ENCODE data around the gene NEURL4.

NEURL4 gene

GRCh38 chr17:7306911-7307685, 22.0 kb downstream of the NEURL4 start, which contains the start of gene EIF5A:
Gene EIF5A (plus strand): TSS chr17:7307628. CDS start chr17:7309636, 2,008 bp downstream.
- DNase-seq (ENCODE audit: low read depth in 1 of 2, low spot score in 1 of 2): peak; percentile 100

DNA sequence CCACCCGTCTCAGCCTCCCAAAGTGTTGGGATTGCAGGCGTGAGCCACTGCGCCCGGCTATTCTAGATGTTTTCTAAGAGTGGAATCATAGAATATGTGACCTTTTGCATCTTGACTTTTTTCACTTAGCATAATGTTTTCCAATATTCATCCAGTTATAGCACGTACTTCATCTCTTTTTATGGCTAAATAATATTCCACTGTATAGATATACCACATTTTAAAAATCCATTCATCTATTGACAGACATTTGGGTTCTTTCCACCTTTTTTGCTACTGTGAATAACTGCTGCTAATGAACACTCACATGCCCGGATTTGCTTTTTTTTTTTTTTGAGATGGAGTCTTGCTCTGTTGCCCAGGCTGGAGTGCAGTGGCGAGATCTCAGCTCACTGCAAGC, 25.0 kb downstream of the NEURL4 start:
- no peak for DNase-seq (ENCODE audit: low read depth in 1 of 2, low spot score in 1 of 2)

DNA sequence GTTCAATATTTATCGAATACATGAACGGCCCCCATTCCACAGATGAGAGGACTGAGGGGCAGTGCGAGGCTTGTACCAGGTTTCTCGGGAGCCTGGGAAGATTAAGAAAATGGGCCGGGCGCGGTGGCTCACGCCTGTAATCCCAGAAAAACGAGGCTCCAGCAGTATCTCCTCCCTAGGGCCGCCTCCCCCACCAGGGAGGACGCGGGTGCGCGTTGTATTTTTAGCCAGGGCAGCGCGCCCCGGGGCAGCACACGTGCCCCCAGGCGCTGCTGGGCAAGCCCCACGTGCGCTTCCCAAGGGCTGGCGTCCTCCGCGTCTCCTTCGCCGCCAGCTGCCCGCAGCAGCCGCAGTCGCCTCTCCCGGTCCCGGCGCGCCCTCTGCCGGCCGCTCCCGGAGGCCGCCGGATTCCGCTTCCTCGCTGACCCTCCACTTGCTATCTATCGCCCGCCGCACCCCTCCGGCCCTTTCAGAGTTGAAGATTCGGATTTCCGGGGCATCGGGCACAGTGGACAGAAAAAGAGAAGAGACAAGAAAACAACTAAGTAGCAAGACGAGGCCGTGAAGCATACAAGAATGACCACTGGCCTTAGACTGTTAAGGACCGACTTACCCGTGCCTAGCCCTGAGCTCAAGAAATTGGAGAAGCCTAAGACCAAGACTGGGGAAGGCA, 32.8 kb downstream of the NEURL4 start:
- peak in 1 of 2 donors; percentile 61 for DNase-seq (ENCODE audit: low read depth in 1 of 2, low spot score in 1 of 2)

DNA sequence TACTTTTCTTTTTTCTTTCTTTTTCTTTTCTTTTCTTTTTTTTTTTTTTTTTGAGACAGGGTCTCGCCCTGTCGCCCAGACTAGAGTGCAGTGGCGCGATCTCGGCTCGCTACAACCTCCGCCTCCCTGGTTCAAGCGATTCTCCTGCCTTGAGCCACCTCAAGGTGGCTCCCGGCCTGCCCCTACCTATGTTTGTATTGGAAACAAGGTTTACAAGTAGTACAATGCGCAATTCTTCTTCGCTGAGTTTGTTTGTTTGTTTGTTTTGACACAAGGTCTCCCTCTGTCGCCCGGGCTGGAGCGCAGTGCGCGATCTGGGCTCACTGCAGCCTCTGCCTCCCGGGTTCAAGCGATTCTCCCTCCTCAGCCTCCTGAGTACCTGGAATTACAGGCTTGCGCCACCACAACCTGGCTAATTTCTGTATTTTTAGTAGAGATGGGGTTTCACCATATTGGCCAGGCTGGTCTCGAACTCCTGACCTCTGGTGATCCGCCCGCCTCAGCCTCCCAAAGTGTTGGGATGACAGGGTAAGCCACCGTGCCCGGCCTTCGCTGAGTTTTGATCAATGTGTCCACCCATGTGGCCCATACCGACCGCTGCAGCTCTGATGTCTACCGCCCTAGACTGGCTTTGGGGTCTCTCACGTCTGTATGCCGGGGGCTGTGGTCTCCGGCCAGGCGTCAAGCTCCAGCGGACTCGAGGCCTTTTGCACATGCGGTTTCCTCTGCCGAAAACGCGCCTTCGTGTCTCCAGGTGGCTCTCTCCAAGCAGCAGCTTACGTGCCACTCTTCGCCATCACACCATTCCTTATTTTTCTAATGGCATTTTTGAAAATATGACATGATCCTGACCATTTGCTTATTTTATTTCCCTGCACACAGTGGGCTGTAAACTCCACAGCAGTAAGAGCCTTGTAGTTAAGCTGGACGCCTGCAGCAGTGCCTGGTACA, 33.6 kb downstream of the NEURL4 start:
- DNase-seq (ENCODE audit: low read depth in 1 of 2, low spot score in 1 of 2): no peak

DNA sequence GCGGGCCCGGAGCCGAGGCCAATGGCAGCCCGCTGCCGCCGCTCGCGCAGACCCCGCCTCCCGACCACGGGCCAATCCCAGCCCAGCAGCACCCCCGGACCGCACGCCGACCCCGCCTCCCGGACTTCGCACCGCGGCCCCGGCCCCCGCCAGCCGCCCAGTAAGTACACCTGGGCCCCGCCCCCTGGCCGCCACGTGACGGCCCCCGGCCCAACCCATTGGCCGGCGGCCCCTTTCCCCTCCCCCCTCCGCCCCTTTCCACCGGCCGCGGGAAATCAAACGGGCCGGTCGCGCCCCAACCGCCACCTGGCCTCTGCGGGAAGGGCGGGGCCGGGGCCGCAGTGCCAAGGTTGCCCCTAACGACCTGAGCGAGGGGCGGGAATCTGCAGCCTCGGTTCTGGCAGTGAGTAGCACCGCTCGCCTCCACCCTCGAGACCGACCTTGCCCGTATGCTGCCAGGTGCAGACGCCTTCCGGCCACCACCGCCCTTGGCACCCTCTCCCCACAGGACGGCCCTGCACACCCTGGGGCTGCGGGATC, 34.5 kb downstream of the NEURL4 start, which contains the start of gene YBX2:
YBX2 (minus strand) TSS at position 26 of the 540 bp plus-strand sequence. CDS start 139 bp downstream, outside the sequence.
- peak; percentile 35 to 61 for DNase-seq (ENCODE audit: low read depth in 1 of 2, low spot score in 1 of 2)

GRCh38 chr17:7293816-7294613, 35.1 kb downstream of the NEURL4 start:
- no peak for DNase-seq (ENCODE audit: low read depth in 1 of 2, low spot score in 1 of 2)

- DNase-seq (ENCODE audit: low read depth in 1 of 2, low spot score in 1 of 2): no peak
These were observed 36.0 kb downstream of the NEURL4 start for GRCh38 chr17:7293159-7293558.

- no peak for DNase-seq (ENCODE audit: low read depth in 1 of 2, low spot score in 1 of 2)
These were observed 36.4 kb downstream of the NEURL4 start for GRCh38 chr17:7292729-7293128.

GRCh38 chr17:7292194-7292593, 36.9 kb downstream of the NEURL4 start:
- DNase-seq (ENCODE audit: low read depth in 1 of 2, low spot score in 1 of 2): no peak

GRCh38 chr17:7290685-7291084, 38.5 kb downstream of the NEURL4 start:
- DNase-seq (ENCODE audit: low read depth in 1 of 2, low spot score in 1 of 2): no peak

- DNase-seq (ENCODE audit: low read depth in 1 of 2, low spot score in 1 of 2): no peak
These were observed 39.0 kb downstream of the NEURL4 start for GRCh38 chr17:7290166-7290565.

DNA sequence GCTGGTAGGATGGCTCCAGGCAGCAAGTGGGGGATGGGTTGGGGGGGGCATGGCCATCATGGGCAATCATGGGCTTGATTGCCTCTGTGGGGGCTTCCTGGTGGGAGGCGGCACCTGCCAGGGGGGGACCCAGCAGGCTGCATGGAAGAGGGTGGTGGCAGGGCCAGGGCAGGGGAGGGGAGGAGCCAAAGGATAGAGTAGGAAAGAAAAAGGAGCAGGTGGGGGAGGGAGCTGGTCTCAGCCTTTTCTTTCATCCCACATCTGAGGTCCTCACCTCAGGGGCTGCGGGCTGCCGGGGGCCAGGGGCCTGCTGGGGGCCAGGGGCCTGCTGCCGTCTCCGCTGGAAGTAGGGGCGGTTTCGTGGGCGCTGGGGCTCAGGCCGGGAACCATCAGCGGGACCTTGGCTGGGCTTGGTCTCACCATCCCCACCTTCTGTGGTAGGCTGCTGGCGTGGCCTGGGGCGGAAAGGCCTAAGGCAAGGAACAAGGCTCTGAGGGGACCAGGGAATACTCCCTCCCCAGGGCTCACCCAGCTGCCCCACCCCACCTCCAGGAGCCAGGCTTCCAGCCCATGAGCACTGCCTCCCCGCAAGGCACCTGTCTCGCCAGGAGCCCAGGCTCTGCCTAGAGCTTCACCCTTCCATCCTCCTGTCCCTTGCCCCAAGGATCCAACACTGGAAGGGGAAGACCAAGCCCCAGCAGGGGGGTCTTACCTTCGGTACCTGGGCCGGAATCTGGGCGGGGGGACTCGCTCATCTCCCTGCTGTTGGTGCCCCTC, 39.7 kb downstream of the NEURL4 start:
- no peak for DNase-seq (ENCODE audit: low read depth in 1 of 2, low spot score in 1 of 2)

- DNase-seq (ENCODE audit: low read depth in 1 of 2, low spot score in 1 of 2): no peak
These were observed 43.5 kb downstream of the NEURL4 start for GRCh38 chr17:7285679-7286078.

- DNase-seq (ENCODE audit: low read depth in 1 of 2, low spot score in 1 of 2): no peak
These were observed 44.2 kb downstream of the NEURL4 start for GRCh38 chr17:7284911-7285310.

GRCh38 chr17:7283471-7284216, 45.5 kb downstream of the NEURL4 start:
- DNase-seq (ENCODE audit: low read depth in 1 of 2, low spot score in 1 of 2): no peak

DNA sequence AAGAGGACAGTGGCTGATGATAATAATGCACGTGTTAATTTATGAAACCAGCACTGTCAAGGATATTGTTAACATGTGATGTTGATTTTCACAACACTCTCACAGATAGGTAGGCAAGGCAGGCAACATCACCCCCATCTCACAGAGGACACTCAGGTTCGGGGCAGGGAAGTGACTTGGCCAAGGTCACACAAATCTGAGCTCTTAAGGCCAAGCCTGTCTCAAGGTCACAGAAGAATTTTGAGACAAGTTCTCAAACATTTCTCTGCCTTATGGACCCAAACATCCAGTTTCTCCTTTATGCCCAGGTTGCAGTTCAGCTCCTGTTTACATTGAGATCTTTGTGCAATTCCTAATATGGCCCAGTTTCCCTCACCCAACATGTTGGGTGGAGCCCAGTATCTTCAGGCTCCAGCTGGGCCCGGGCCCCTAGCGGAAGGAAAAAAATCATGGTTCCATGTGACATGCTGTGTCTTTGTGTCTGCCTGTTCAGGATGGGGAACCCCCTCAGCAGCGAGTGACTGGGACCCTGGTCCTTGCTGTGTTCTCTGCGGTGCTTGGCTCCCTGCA, 46.3 kb downstream of the NEURL4 start:
- DNase-seq (ENCODE audit: low read depth in 1 of 2, low spot score in 1 of 2): no peak

- no peak for DNase-seq (ENCODE audit: low read depth in 1 of 2, low spot score in 1 of 2)
These were observed 47.0 kb downstream of the NEURL4 start for GRCh38 chr17:7281953-7282751.

Measured in activated T-helper 1 cell treated with anti-CD3 and anti-CD28 coated beads, Interleukin-2, amount 50 U/mL, for 16 hours (primary cell).